Fibroblast of villous mesenchyme (primary cell): ENCODE measurements around the gene CSRP1. TPM values are rescaled to one million over a fixed set of nuclear protein-coding genes. Genes with fewer than 3 reads are reported as not detected.
A peak's percentile ranks its signal among the peaks of the same experiment; 100 is the strongest.

Source experiments
- DNase-seq: peaks from one replicate; pipeline ENCODE4 v3.0.0-alpha.2; 2010; ENCODE audit warnings: low read depth
- H3K4me3 ChIP-seq: 2 replicates; pipeline ENCODE4 v1.5.1; 2011; ENCODE audit warnings: low read depth, mild to moderate bottlenecking, low read length
- CTCF ChIP-seq: IDR thresholded peaks from 2 replicates; pipeline ENCODE4 v1.5.1; 2012; ENCODE audit warnings: low read depth, mild to moderate bottlenecking, low read length; ENCODE audit not compliant: insufficient read depth
- total RNA-seq: library from RNA; depleted of rRNA; stranded (reverse); fragments of >200 nt; gene quantifications from 2 replicates; pipeline ENCODE4 v1.2.3, GENCODE V29; 2012

The CSRP1 gene
- total RNA-seq, 1 donor, result 931 TPM

- TF ChIP-seq CTCF, result no peak
- no peak for DNase-seq
- H3K4me3 ChIP-seq, result no peak overlapping the region
These were observed 9.7 kb upstream of the CSRP1 start for GRCh38 chr1:201516511-201517127.

- no peak overlapping the region for H3K4me3 ChIP-seq
- no peak for DNase-seq
- no peak for TF ChIP-seq CTCF
These were observed 9.0 kb upstream of the CSRP1 start for GRCh38 chr1:201515895-201516294.

- no peak for TF ChIP-seq CTCF
- H3K4me3 ChIP-seq, result no peak overlapping the region
- no peak for DNase-seq
These were observed 8.3 kb upstream of the CSRP1 start for GRCh38 chr1:201515062-201515750.

GRCh38 chr1:201514466-201514865 is 7.5 kb upstream of the CSRP1 start:
- TF ChIP-seq CTCF, result no peak
- no peak overlapping the region for H3K4me3 ChIP-seq
- DNase-seq, result no peak

GRCh38 chr1:201513498-201514243 is 6.7 kb upstream of the CSRP1 start:
- no peak overlapping the region for H3K4me3 ChIP-seq
- DNase-seq, result peak; percentile 22
- TF ChIP-seq CTCF, result no peak

- no peak overlapping the region for H3K4me3 ChIP-seq
- TF ChIP-seq CTCF, result no peak
- peak; percentile 36 for DNase-seq
These were observed 5.1 kb upstream of the CSRP1 start for GRCh38 chr1:201511941-201512539.
